GM19455 (cell line): ENCODE measurements around the gene SH3BP1.
A peak's percentile ranks its signal among the peaks of the same experiment; 100 is the strongest.
"Not testable (repeated sequence)": the region's sequence is repeated elsewhere in the genome, so short reads cannot be mapped to it uniquely, and the experiment has no call there.

Experiments used
- ATAC-seq: cut with Tn5 transposase; IDR thresholded peaks from one replicate; pipeline ENCODE4 v1.9.1; 2021; ENCODE audit not compliant: unreplicated experiment

The SH3BP1 gene

GRCh38 chr22:37676736-37677492 lies 37.4 kb downstream of the SH3BP1 start:
- peak; percentile 61 for ATAC-seq

GRCh38 chr22:37677493-37677974 lies 38.1 kb downstream of the SH3BP1 start:
- peak; percentile 8 for ATAC-seq

- ATAC-seq = no peak
These were observed 38.9 kb downstream of the SH3BP1 start for GRCh38 chr22:37678372-37678771.

- ATAC-seq = no peak
These were observed 40.2 kb downstream of the SH3BP1 start for GRCh38 chr22:37679670-37680069.

DNA sequence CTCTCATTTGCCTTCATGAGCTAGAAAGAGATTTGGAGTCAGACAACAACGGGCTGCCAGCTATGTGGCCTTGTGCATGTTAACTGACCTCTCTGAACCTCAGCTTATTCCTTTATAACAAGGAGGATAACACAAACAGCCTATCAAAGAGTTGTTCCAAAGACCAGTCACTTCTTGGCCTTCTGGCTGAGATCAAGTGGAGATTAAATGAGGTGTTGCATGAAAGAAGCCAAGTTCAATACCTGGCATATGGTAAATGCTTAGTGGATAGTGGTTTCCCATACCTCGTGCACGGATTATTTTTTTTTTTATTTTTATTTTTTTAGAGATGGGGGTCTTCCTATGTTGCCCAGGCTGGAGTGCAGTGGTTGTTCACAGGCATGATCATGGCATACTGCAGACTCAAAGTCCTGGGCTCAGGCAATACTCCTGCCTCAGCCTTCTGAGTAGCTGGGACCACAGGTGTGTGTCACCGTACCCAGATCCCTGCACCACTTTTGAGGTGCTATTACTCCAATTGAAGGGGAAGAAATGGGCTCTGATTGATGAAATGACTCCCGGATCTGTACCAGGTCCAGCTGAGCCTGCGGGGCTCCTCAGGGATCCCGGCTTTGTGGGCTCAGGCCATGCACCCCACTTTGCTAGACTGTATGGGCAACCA lies 40.9 kb downstream of the SH3BP1 start:
- no peak for ATAC-seq

- no peak for ATAC-seq
These were observed 41.5 kb downstream of the SH3BP1 start for GRCh38 chr22:37681001-37681424.

DNA sequence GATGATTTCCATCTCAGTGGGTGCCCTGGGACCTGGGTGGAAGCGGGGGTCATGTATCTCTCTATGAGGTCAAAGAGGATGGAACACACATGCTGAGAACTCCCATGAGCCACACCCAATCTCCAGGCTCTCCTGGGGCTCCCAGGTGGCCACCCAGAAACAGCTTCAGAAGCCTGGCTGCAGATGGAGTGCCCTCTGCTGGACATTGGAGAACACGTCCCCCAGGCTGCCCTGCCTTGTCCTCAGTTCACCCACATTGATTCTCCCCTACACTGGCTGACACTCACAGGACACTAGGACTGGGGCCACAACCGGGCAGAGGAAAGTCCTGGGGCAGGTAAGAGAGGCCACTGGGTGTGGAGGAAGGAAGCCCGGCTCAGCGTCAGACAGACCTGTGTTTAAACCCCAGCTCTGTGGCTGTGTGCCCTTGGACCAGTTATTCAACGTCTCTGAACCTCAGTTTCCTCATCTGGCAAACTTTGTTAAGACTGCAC lies 42.1 kb downstream of the SH3BP1 start:
- no peak for ATAC-seq

DNA sequence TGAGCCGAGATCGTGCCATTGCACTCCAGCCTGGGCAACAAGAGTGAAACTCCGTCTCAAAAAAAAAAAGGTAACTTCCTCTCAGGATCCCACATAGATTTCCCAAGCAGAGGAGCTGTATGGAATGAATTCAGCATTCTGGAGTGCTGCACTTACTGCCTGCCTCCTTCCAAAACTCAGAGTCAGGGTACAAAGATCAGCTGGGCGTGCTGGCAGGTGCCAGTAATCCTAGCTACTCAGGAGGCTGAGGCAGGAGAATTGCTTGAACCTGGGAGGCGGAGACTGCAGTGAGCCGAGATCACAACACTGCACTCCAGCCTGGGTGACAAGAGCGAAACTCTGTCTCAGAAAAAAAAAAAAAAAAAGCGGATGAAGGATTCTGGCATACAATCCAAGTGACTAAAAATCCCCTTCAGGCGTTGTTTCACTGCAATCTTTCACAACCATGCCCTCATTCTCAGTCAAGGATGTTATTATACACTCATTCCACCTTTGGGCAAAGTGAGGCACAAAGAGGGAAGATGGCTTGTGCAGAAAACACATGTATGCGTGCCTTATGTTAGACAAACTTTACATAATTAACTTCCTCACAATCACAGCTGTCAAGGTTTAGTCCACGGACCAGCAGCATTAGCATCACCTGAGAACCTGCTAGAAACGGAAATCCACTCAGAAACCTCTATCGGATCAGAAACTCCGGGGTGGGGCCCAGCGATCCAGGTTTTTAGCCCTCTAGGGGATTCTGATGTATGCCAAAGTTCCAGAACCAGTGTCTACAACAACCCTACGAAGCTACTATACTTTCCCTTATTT lies 45.5 kb downstream of the SH3BP1 start:
- ATAC-seq = no peak

DNA sequence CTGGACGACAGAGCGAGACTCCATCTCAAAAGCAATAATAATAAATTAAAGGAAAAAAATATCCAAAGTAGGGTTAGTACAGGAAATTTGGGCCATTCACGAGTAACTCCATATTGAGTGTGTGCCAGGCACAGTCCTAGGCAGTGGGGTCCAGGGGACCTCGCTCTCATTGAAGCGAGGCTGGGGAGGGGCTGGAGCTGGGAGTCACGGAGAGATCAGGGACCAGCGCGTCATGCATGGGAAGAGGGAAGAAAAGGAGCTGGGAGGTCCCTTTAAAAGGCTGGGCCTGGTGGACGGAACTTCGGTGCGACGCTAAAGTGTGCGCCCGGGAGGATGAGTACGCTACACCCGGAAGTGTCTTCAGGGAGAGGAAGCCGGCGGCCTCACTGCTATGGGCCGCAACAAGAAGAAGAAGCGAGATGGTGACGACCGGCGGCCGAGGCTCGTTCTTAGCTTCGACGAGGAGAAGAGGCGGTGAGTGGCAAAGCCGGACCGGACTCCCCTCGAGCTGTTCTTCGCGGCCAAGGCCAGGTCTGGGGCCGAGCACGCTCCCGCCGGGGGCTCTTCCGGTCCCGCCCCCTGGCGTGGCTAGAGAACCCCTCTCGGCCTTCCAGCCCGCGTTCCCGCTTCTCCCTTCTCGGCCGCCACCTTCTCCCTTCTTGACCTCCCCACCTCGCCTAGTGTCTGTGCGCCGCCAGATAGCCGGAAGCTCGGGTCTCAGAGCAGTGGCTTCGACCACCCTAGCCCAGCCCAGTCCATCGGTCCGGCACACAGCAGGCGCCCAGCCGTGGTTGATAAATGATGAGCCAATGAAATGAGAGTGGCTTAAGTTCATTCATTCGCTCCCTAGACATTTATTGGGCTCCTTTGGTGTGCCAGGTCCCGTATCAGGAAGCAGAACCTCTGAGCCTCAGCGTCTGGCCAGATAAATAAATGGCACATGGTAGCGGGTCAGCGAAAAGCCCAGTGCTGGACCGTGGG lies 46.8 kb downstream of the SH3BP1 start, which contains the start of gene NOL12:
Gene NOL12, plus strand, starts transcription at position 342 of the 981 bp plus-strand sequence. Its CDS starts 50 bp downstream, at position 392.
- peak; percentile 79 for ATAC-seq

DNA sequence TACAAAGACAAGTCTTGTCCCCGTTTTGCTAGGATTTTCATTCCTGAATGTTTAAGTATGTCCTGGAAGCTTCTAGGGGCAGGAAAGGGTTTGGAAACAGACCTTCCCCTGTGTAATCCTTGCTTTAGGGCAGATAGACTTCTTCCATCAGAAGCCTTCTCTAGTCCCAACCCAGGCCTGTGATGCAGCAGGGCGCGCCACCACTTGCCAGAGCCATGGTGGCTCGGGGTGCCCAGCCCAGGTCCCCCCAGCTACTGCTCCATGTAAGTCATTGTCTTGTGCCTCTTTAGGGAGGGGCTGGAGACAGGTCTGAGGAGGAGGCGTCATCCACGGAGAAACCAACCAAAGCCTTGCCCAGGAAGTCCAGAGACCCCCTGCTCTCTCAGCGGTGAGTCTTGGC lies 50.9 kb downstream of the SH3BP1 start:
- ATAC-seq = no peak

- no peak for ATAC-seq
These were observed 51.5 kb downstream of the SH3BP1 start for GRCh38 chr22:37690901-37691504.

DNA sequence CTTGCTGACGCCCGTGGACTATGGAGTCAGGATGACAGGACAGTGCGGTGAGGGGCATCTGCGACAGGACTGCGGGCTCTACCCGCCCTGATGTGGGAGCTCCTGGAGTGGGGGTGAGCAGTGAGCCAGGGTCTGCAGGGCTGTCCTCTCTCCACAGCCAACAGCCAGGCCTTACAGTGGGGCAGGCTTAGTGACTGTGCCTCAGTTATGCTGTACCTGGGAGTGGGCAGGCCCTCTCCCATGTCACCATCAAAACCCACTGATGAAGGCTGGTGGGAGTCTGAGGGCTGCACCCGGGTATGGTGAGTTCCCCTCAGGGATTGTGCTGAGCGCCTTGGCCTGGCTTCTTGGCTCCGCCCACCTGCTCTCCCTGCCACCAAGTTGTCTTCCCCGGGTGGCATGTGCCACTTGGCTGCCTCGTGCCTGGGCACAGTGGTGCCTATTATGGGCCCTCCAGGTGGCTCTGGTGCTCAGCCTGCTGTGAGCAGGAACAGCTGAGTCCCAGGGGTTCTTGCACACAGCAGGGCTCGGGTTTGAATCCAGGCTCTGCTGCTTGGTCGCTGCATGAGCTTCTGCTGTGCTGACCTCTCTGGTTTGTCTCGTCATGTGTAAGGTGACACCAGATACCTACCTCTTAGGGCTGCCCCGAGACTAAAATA lies 53.3 kb downstream of the SH3BP1 start:
- no peak for ATAC-seq

DNA sequence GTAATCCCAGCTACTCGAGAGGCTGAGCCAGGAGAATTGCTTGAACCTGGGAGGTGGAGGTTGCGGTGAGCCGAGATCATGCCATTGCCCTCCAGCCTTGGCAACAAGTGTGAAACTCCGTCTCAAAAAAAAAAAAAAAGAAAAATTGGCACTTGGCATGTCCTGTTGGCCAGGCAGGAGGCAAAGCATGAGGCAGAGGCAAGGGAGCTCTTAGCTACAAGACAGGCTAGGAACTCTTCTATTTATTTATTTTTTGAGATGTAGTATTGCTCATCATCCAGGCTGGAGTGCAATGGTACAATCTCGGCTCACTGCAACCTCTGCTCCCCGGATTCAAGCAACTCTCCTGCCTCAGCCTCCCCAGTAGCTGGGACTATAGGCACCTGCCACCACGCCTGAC lies 54.7 kb downstream of the SH3BP1 start:
- ATAC-seq = not testable (repeated sequence)

DNA sequence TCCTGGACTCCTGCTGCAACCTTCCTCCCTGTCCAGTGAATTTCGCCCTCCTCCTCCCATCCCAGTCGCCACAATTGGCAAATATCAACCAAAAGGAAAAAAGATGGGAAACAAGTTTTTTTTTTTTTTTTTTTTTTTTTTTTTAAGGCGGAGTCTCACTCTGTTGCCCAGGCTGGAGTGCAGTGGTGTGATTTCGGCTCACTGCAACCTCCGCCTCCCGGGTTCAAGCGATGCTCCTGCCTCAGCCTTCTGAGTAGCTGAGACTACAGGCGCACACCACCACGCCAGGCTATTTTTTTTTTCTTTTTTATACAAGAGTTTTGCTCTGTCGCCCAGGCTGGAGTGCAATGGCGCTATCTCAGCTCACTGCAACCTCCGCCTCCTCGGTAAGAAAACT lies 56.8 kb downstream of the SH3BP1 start:
- ATAC-seq = not testable (repeated sequence)

DNA sequence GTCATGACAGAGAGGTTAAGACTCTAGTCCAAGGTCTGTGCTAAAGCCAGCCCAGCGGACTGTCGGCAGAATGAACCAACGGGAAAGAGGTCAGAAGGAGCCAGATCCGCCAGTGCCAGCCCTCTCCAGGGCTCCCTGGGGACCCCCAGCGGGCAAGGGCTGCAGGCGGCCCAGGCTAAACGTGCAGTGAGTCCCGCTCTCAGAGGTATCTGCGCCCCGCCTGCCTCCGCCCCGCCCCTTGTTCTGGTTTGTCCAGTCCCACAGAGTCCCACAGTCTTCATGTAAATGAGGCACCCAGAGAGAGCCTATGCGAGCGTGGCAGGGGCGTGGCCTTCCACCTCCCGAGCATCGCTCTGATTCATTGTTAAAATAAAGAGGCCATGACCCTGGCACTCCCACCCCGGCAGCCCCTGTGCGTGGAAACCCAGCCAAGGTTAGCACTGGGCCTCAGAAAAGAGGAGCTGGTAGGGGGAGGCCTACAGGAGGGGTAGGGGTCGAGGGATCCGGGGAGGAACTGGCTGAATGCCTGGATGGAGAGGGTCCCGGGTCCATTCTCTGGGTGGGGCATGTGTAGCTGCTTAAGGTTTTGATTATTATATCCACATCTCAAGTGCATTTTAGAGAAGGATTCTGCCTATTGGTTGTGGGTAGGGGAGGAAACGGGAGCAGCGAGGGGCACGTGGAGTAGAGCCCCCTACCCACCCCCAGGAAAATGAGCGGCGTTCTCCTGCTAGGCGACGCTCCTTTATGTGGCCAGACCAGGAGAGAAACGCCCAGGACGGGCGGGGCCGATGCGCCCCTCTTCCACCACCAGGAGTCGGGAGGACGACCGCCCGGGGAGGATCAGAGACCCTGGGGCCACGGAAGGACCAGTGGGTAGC lies 57.4 kb downstream of the SH3BP1 start, which contains the start of gene TRIOBP:
Gene TRIOBP, plus strand, starts transcription at position 392 of the 881 bp plus-strand sequence. CDS start 4,318 bp downstream, outside the sequence.
- no peak for ATAC-seq

GRCh38 chr22:37697538-37697835 lies 58.0 kb downstream of the SH3BP1 start:
- no peak for ATAC-seq

- no peak for ATAC-seq
These were observed 61.8 kb downstream of the SH3BP1 start for GRCh38 chr22:37701141-37701786.

DNA sequence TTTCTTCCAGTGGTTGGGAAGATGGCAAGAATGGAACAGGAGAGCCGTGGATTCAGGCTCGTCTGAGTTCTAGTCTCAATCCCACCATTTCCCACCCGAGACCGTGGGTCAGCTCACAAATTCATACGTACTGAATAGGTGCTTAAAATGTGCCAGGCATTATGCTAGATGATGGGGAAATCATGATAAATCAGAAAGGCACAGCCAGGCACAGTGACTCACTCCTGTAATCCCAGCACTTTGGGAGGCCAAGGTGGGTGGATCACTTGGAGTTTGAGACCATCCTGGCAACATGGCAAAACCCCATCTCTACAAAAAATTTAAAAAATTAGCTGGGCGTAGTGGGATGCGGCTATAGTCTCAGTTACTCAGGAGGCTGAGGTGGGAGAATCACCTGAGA lies 64.4 kb downstream of the SH3BP1 start:
- no peak for ATAC-seq
